NCI-H2227 (cell line): ENCODE data around the gene DLGAP5.
A peak's percentile ranks its signal among the peaks of the same experiment; 100 is the strongest.

Source experiments
- DNase-seq: peaks from one replicate; lab custom pipeline; 2025; ENCODE audit not compliant: unreplicated experiment; lab: John Stamatoyannopoulos, UW

DLGAP5 gene

DNA sequence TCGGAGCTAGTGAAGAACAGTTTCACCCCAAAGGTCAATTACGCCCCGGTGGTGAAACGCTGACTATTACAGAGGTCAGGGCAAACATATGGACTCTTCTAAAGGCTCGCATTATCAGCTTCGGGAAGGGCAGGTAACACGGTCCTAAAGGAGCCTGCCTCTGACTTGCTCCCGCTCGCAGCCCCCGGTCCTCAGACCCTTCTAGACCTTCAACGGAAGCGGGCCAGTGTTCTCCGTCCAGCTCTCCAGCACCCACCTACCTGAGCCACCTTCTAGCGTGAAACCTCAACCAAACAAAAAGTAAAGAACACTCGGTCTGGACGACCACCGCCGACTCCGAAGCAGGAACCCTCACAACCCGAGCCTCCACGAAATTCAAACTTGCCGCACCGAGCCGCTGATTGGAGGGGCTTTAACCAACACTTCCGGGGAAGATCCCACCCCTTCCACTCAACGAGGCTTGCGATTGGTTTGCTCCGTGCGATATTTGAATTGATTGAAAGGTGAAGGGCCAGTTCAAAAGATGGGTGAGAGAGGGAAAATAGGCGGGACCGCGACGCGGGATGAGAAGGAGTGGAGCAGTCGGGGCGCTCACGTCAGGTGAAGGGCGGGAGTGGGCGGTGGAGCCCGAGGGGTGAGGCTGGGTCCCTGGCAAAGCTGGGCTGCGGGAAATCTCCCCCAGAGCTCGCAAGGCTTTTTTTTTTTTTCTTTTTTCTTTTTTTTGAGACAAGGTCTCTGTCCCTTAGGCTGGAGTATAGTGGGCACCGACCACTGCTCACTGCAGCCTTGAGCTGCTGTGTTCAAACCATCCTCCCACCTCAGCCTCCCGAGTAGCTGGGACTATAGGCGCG lies at the start of gene DLGAP5:
Gene DLGAP5, minus strand, starts transcription at position 383 of the 851 bp plus-strand sequence. CDS start 2,406 bp downstream, outside the sequence.
- DNase-seq, result peak; percentile 98

DNA sequence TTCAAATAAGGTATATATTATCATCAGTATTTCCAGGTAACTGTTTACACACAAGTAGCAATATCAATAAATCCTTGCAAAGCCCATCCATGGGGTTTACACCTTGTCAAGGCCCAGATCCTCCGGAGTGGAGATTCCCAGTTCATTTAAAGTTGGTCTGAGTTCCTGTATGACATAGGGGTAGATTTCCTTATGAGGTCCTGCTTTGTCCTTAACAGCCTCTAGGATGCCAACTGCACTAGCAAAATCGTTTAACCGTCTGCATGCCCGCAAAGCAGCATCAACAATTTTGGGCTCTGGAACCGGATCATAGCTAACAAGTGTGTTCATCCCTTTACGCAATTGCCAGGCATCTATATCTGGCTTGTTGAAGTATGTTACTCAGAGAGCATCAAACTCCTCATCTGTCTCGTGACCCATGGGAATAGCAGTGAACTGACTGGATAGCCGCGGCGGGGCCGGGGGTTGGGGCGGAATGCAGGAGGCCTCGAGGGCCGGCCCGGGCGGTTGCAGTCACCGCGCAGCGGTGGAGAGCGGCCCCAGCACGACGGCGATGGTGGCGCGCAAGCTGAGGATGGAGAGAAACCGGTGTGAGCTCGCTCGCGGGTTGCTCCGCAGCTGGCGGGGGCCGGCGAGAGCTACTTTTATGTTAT lies 49.3 kb upstream of the DLGAP5 start:
- no peak for DNase-seq

- DNase-seq, result no peak
Measured at GRCh38 chr14:55239320-55239719, 47.9 kb upstream of the DLGAP5 start.

GRCh38 chr14:55238019-55238680 lies 46.8 kb upstream of the DLGAP5 start:
- no peak for DNase-seq

DNA sequence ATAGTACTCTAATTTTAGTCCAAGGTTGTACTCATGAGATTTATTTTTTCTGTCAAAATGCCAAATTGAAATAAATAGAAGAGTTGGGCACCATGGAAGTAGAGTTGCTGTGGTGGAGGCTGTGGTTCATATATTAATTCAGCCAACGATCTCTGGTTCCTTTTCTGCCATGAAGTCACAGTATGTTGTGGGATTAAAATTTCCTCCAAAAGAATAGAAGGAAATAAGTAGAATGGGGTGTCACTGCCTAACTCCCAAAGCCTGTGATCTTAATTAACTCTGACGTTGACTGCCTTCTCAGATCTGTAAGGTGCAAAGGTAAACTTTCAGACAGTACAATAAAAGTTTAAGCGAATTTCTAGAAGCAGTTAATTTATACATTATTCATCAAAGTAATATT lies 42.2 kb upstream of the DLGAP5 start:
- DNase-seq, result no peak

- DNase-seq, result no peak
Measured at GRCh38 chr14:55228261-55228660, 36.9 kb upstream of the DLGAP5 start.

DNA sequence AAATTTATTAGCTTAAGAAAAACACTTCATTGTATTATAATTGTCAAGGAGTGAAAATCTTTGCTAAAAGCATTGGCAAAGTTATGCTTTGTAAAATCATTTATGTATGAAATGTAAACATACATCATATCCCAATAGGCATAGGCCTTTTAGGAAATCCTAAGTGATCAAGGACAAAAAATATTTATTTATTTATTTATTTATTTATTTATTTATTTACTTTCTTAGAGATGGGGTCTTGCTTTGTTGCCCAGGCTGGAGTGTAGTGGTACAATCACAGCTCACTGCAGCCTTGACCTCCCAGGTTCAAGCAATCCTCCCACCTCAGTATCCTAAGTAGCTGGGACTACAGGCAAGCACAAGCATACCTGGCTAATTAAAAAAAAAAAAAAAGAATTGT lies 32.0 kb upstream of the DLGAP5 start:
- no peak for DNase-seq

DNA sequence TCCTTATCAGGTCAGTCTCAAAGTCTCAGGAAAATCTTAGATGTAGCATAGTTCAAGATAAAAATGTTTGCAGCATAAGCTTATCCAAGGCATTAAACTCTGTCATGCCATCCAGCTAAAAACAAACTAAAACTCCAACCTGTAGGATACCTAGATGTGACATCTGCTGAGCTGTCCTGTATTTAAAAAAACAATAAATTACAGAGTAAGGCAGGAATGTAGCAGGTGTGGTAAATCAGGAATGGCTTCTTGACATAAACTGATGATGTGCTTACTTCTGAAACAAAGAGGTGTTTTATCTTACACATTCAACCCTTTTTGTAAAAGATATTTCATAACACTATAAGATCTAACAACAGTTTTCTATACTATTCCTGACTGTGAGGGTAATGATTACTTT lies 30.6 kb upstream of the DLGAP5 start:
- no peak for DNase-seq

- no peak for DNase-seq
Measured at GRCh38 chr14:55221186-55221585, 29.8 kb upstream of the DLGAP5 start.

DNA sequence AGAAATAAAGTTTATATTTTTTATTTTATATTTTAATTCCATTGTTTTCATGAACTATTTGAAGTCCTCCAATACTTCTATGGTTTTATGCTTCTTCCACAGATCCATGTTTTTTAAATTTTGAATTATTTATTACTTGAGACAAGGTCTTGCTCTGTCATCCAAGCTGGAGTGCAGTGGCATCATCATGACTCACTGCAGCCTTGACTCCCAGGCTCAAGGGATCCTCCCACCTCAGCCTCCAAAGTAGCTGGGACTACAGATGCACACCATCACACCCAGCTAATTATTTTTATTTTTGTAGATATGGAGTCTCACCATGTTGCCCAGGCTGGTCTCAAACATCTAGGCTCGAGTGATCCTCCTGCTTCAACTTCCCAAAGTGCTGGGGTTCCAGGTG lies 28.8 kb upstream of the DLGAP5 start:
- DNase-seq, result no peak

- peak; percentile 42 for DNase-seq
Measured at GRCh38 chr14:55212634-55213033, 21.2 kb upstream of the DLGAP5 start.

DNA sequence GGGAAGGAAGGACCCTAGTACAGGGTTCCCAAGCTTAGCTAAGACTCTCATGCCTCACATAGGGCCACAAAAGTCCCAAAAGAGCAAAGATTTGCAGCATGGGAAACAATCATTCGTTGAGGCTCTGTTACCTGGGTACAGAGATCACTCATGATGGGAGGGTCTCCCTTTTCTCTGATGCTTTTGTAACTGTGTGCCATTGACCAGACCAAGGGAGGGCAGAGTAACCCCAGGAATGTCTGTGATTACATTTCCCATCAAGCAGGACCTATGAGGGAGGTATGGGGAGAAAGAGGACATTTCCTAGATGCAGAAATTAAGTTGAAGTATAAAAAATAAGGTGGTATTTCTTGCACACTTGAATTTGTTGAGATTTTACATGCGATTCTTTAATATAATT lies 16.4 kb upstream of the DLGAP5 start:
- DNase-seq, result no peak

DNA sequence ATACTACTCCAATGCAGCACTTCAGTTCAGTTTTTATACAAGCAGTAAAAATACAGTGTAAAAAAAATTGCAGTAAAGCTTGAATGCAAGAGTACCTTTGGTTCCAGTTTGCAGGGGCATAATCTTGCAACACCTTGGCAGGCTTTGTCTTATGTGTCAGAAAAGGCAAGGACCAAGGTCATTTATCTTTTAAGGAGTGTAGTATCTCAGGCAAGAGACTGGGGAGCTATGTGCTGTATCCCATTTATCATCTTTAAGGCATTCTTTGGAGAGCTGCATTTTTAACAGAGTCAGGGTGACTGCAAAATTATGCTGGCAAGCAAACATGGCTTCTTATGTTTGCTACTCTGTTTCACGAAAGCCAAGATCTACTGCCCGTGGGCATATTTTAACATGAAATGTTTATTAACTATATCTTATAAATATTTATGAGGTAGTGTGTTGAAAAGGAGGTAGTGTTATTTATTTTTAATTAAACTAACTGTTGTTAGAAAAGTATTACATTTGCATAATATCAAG lies 14.8 kb upstream of the DLGAP5 start:
- DNase-seq, result no peak

DNA sequence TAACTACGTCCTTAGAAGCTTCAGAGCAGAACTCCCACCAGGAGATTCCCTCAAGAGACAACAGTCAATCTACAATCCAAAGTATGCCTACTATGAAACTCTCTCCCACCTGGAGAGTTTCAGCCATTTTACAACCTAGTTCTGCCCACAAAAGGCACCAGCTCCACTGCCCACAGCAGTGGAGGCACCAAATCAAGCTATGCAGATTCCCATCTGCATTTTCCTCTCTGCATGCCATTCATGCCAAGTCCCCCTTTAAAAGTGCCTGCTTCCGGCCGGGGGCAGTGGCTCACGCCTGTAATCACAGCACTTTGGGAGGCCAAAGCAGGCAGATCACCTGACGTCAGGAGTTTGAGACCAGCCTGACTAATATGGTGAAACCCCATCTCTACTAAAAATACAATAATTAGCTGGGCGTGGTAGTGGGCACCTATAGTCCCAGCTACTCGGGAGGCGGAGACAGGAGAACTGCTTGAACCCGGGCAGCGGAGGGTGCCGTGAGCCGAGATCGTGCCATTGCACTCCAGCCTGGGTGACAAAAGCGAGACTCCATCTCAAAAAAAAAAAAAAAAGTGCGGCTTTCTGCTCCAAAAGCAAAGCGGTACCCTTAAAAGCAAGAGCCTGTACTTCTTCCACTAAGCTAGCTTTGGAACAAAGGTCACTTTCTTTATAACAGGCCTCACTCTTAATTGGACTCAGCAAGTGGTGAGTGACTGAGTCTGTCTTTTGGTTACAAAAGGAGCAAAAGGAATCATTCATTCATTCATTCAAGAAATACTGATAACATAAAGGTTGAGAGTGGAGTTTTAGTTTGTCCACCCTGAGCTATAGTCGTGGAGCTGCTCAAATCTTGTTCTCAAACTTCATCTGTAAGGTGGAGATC lies 10.1 kb upstream of the DLGAP5 start:
- DNase-seq, result no peak

DNA sequence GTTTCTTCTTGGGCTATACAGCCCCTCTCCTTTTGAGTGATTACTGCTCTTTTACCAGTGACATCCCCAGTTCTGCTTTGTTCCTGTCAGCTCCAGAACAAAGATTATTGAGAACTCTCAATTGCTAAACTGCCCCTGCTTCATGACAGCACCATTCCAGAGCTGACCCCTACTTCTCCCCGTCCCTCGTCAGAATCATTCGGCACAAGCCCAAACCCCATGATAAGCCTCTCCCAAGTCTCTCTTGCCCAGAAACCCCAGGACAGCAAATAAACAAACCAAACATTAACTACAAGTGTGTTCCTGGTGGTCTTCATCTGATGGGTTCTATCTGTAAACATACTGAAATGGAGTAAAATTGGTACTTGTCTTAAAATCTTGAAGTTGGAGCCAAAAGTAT lies 9.3 kb upstream of the DLGAP5 start:
- DNase-seq, result no peak

- no peak for DNase-seq
Measured at GRCh38 chr14:55198749-55199148, 7.4 kb upstream of the DLGAP5 start.

GRCh38 chr14:55194656-55195355 lies 3.4 kb upstream of the DLGAP5 start:
- no peak for DNase-seq

DNA sequence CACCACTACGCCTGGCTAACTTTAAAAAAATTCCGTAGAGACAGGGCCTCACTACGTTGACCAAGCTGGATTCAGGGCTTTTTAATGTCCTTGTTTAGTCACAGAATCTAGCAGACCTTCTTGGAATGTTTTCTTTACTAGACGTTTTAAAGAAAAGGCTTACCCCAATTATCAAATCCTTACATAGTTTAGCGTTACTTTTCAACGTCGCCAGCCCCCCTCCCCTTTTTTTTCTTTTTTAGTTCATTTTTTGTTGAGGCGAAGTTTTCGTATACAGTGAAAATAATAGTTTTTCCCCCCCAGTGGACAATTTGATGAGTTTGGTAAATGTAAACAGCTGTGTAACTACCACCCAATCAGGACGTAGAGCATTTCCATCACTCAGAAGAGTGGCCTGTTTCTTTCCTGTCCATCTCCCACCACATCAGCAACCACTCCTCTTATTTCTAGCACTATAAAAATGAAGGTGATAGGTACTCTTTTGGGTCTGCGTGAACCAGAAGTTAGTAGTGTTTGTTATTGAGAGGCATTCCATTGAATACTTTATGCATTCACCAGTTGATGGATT lies 753 bp upstream of the DLGAP5 start:
- DNase-seq, result no peak

DNA sequence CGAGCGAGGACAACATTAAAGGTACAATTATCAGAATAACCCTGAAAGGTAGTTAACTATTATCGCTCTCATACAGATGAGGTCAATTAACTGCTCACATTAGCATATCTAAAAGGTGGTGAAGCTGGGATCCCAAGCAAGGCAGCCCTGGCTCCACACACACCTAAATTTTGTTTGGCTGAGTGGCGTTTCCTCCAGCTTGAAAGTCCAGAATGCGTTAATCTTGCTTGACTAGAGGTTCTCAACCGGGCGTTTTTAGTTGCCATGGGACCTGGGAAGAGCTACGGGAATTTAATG lies 531 bp downstream of the DLGAP5 start:
- no peak for DNase-seq

GRCh38 chr14:55188686-55189295 lies 2.6 kb downstream of the DLGAP5 start:
- no peak for DNase-seq
